Stimulated activated CD4-positive, alpha-beta T cell treated with anti-CD3 and anti-CD28 coated beads, Interleukin-15, amount 100 ng/mL, for 1 hour (primary cell): ENCODE data around the gene CCL23.
"Not testable (repeated sequence)": the region's sequence is repeated elsewhere in the genome, so short reads cannot be mapped to it uniquely, and the experiment has no call there.

Source experiments
- DNase-seq, 2 donors: peaks; one replicate each; pipeline ENCODE4 v3.0.0-alpha.2; 2020; ENCODE audit warnings: low read depth in 1 of 2, low spot score in 1 of 2

The CCL23 gene, protein sequence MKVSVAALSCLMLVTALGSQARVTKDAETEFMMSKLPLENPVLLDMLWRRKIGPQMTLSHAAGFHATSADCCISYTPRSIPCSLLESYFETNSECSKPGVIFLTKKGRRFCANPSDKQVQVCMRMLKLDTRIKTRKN

DNA sequence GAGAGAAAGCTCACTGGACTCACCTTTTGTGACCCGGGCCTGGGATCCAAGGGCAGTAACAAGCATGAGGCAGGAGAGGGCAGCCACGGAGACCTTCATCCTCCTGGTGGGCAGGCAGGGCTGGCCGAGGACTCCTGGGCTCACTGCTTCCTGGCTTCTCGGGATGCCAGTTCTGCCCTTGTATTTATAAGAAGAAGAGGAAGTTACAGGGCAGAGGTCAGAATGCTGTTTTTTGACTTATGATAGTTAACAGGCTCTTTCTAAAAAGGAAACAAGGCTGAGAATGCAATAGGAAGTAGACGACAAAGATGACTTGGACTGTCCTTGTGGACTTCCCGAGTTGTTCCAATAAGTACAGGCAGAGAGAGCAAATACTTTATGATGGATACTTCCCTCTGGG lies at the start of gene CCL23:
CCL23 (minus strand) TSS at position 174 of the 400 bp plus-strand sequence; CDS start at position 99, 75 bp downstream.
- DNase-seq = no peak

DNA sequence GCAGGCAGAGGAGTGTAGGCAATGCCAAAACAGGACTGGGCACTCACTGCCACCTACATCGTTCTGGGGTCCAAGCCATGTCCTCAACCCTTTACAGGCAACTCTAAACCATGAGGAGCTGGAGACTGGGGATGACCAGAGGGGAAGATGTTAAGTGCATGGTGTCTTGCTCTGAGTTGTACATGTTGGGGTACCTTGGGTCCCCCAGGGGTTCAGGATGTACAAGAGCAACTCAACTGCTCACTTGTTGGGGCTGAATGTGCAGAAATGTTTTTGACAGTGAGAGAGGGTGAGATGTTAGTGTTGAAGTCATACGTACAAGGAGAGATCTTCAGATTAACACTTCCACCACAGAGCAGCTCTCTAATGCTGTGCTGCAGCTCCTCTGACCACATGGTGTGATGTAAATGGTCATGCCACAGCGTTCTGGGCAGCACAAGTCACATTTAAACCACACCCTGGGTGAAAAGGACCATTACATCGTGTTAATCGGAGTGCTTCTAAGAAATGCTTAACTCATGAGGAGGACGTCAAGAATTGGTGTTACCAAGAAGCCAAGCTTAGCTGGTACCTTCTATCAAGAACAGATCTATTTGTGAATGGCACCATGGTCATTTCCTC lies 48.7 kb upstream of the CCL23 start:
- no peak for DNase-seq

DNA sequence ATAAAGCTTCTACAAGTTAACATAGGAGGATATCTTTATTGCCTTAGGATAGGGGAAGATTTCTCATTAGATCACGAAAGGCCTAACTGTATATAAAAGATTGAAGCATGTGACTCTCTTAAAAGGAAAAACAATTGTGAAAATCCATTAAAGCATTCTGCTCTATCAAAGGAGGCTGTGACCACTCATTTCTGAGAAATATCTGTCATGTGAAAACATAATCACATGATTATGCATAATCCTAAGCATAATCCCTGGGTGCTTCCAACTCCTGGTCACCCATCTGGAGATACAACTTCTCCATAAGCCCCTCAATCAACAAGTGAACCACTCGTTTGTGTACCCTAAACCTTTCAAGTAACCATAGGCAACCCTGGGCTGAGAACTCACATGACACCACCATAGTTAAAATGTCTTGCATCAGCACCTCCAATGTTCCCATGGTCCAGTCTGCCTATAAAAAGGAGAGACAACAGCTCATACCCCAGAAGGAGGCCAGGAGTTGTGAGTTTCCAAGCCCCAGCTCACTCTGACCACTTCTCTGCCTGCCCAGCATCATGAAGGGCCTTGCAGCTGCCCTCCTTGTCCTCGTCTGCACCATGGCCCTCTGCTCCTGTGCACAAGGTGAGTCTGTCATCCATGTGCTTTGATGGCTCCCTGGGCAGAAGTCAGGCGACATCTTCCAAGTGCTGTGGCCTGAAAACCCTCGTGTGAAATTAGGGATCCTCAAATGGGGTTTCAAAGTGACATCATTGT lies 46.2 kb upstream of the CCL23 start, which contains the start of gene CCL18:
CCL18 (plus strand) TSS at position 487 of the 756 bp plus-strand sequence; CDS start at position 558, 71 bp downstream.
- no peak for DNase-seq

DNA sequence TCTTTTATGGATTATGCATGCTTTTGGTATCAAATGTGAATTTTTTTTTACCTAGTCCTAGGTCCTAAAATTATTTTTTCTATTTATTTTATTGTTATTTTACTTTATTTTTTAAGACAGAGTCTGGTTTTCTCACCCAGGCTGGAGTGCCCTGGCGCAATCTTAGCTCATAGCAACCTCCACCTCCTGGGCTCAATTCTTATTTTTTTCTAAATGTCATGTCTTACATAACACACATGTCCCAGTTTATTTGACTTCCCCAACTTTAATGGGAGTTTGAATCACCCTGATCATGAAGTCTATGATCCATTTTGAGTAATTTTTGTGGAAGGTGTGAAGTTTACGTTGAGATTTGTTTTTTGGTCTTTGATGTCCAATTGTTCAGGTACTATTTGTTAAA lies 43.0 kb upstream of the CCL23 start:
- DNase-seq = no peak

DNA sequence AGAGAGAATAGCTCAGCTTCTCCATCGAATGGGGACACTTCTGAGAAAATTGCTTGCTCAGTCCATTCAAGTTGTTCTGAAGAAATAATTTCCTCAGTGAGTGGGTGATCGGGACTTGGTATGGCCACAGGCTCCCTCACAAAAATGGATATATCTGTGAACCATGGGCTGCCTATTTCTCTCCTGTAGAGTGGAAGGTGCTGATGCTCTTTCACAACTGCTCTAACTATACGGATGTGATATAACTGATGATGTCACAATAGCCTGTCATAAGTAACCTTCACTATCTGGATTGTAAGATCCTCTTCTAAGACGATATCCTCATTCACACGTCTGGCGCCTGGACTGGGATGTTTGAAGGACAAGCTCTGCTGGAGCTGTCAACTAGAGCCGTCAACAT lies 41.6 kb upstream of the CCL23 start:
- no peak for DNase-seq

DNA sequence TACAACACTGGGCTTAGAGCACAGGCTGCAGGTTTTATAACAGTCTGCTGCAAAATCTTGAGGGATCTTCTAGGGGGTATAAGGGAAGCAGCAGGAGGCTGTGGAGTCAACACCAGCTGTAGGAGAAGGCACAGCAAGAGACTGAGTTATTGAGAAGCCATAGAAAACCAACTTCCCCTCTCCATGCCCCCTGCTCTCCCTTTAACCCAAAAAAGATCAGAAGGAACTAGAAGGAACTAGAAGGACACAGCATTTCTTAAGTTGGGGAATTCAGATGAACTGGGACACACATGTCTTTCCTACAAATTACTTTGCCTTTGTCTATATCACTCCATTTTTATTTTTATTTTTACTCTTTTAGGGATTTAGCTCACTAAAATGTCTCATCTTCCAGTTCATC lies 40.1 kb upstream of the CCL23 start:
- no peak for DNase-seq

DNA sequence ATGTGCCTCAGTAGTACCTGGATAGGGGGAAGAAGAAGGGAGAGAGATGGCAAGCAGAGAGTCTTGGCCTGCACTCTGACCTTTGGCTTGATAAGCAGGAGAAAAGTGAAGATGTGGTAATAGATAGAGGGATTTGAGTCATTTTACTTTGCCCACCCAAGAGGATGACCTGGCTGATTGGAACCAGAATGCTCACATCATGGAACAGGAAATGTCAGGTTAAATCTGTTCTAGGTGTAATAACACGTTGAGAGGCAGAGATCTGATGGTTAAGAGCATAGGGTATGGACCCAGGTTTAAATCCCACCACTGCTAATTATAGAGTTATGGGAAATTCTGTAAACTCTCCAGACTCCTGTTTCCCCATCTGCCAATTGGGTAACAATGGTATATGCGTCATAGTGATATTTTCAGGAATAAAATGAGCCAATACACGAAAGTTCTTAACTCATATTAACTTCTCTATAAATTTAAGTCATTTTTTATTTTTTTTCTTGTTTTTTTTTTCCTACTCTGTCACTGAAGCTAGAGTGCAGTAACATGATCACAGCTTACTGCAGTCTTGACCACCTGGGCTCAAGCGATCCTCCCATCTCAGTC lies 38.2 kb upstream of the CCL23 start:
- no peak for DNase-seq

DNA sequence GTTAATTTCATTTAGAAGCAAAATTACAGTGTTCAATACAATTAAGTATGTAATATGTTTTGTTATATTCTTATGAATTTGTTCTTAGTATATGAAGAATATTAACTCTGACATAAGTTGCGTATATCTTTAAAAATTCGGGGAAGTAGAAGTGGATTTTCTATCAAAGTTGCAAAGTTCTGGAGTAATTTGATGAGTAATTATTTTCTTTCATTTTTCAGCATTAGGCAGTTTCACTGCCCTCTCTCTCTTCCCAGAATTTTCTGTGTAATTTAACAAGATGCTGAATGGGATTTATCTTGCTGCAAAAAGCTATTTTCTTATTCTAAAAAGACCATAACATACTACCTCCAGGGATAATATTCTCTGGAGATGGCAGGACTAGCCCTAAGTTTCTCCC lies 37.4 kb upstream of the CCL23 start:
- no peak for DNase-seq

DNA sequence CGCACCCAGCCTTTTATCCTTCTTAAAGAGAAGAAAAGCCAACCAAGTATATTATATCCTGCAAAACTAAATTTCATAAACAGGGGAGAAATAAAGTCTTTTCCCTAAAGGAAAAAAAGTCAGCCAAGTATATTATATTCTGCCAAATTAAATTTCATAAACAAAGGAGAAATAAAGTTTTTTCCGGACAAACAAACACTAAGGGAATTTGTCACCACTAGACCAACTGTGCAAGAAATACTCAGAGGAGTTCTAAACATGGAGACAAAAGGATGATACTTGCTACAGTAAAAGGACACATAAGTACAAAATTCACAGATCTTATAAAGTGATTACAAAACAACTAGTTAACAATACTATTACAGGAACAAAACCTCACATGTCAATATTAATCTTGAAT lies 31.9 kb upstream of the CCL23 start:
- no peak for DNase-seq

DNA sequence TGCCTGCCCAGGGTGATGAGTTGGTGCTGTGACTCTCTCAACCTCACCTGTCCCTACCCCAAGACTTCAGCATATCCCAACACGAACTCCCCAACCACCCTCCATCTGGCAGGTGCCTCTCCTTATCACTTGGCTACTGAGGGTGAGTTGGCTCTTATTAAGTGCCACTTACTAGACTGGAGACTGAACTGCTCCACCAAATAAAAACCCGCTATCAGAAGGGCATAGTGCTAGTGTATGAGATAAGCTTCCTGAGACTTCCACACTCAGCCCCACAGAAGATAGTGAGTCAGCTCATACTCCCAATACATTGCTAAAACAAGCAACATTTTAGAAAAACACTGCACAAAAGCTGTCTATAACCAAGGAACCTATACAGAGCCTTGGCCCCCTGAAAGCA lies 30.3 kb upstream of the CCL23 start:
- DNase-seq = no peak

DNA sequence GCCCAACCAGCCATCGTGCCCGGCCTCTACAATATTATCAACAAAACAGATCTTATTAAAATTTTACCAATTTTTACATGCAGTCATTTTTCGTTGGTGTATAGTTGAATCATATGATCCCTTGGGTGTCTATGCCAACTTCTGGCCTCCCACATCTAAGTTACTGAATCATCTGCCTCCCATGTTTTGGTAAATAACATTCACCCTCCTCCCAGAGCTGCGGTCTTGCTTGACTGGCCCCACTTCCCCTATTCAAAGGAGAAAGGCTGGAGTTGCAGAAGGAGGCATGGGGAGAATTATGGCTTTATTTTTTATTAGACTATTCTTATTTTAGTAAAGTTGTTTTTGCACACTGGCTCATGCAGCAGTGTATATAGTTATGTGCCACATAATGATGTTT lies 18.5 kb upstream of the CCL23 start:
- no peak for DNase-seq

DNA sequence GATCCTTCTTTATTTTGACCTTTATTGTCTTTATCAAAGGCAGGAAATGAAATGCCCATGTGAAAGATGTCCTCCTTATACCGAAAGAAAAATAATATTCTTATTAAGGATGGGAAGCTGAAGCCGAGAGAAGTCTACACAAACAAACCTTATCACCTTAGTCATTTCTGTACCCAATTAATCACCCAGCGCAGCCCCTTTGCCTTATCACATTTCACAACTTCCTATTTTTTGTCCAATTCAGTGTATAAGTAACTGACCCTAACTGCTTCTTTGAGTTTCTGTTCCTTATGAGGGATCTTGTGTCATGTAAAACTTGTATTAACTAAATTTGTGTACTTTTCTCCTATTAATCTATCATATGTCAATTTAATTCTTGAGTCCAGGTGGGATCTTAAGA lies 16.4 kb upstream of the CCL23 start:
- DNase-seq = no peak

DNA sequence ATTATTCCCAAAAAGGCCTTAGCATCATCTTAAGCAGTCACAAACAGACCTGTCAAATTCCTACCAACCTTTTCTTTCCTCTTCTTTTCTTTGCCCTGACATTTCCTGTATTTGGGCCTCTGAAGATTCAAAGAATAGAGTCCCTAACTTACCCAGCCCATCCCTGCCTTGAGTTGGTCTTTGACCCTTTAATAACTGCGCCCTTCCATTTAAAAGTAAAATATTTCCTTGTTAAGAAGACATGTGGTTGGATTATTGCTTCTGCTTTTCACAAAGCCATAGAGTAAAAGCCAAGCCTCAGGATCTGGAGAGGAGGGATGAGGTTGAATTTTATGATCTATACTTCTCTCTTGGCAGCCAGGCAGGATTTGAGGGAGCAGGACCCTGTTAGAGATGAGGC lies 13.2 kb upstream of the CCL23 start:
- DNase-seq = no peak

DNA sequence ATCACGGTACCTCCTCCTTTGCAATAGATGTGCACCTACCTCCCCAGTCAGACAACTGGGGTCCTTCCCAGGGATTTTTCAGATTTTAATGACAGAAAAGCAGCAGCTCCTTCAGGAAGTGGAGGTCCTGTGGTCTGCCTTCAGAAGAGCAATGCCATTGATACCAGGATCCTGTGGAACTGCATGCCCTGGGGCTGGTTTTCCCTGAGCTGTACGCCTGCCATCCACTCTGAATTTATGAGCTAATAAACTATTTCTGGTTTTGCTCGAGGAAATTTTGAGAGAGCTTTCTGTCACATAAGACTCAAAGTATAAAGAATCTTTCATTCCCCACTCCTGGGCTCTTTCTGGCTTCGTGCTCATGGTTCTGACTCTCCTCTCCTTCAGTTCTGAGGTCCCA lies 10.0 kb upstream of the CCL23 start:
- DNase-seq = no peak

DNA sequence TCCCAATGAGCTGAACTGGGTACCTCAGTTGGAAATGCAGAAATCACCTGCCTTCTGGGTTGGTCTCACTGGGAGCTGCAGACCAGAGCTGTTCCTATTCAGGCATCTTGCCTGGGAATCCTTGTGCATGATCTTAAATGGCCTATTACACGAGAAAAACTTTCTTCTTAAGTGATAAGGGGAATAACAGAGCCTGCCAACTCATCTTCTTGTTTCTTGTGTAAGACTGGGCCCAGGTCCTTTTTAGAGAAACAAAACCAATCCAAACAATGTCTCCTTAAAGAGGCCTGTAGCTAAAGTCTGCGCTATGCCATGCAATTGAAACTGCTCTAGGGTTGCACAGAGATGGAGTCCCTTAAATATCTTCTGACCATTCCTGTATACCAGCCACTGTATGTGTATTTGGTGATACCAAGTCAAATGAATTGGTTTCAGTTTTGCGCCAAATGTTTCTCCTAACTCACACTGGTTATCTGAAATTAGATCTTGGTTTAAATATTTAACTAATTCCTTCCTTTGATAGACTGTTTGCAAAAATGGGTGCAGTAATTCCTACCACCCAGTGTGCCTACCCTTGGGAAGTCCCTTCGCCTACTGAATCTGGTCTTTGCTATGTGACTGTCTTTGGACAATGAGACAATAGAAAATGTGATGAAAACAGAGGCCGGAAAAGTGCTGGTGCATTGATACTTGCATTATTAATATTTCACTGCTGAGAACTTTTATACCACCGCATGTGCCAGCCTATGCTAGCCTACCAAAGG lies 6.5 kb upstream of the CCL23 start:
- no peak for DNase-seq

DNA sequence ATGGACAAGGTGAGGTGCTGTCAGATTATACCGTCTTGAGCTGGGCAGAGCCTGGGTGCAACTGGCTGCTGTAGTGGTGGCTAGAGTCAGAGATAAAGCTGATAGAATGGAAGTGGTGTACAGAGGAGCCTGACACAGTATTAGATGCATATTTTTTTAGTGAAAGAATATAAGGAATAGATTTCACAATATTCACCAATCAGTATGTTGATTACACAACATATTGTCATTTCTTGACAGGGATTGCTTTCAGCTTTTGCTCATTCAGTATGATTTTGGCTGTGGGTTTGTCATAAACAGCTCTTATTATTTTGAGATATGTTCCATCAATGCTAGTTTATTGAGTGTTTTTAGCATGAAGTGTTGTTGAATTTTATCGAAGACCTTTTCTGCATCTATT lies 1.7 kb upstream of the CCL23 start:
- DNase-seq = no peak

DNA sequence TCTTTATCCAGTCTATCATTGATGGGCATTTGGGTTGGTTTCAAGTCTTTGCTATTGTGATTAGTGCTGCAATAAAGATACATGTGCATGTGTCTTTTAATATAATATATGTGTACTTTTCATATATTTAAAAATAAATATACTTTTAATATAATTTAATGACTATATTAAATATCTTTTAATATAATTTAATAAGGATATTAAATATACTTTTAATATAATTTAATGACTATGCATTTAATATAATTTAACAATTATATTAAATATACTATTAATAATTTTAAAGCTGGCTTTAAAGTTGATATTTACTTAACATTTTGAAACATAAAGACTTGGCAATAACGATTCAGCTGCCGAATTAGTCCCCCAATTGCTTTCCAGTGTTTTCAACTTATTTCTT lies 1.2 kb downstream of the CCL23 start:
- no peak for DNase-seq

DNA sequence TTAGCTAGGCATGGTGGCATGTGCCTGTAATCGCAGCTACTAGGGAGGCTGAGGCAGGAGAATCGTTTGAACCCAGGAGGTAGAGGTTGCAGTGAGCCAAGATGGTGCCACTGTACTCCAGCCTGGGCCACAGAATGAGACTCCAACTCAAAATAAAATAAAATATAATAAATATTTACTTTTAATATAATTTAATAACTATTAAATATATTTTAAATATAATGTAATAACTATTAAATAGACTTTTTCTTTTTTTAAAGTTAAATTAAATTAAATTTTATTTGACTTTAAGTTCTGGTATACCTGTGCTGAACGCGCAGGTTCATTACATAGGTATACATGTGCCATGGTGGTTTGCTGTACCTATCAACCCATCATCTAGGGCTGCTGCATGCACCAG lies 1.9 kb downstream of the CCL23 start:
- DNase-seq = not testable (repeated sequence)

DNA sequence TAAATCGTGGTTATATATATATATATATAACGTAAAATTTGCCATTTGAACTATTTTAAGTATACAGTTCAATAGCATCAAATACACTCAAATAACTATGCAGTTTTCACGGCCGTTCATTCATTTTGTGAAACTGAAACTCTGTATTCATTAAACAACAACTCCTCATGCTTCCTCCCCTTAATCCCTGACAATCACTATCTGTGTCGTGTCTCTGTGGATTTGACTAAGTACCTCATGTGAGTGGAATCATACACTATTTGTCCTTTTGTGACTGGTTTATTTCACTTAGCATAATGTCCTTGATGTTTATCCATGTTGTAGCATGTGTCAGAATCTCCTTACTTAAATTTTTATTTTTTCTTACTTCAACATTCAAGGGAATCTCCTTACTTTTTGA lies 2.8 kb downstream of the CCL23 start:
- DNase-seq = no peak

DNA sequence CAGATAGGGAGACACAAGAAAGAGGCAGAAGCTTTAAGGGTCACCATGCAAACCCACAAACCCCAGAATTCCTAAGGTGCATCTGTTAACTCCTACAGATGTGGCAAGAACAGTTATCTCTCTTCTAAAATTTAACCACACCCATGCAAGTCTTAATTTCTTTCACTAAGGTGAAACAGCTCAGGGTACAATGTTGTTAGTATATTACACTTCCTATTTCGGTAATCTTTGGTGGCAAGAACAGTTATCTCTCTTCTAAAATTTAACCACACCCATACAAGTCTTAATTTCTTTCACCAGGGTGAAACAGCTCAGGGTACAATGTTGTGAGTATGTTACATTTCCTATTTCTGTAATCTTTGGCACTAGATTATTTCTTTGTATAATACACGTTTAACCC lies 6.6 kb downstream of the CCL23 start:
- DNase-seq = no peak

DNA sequence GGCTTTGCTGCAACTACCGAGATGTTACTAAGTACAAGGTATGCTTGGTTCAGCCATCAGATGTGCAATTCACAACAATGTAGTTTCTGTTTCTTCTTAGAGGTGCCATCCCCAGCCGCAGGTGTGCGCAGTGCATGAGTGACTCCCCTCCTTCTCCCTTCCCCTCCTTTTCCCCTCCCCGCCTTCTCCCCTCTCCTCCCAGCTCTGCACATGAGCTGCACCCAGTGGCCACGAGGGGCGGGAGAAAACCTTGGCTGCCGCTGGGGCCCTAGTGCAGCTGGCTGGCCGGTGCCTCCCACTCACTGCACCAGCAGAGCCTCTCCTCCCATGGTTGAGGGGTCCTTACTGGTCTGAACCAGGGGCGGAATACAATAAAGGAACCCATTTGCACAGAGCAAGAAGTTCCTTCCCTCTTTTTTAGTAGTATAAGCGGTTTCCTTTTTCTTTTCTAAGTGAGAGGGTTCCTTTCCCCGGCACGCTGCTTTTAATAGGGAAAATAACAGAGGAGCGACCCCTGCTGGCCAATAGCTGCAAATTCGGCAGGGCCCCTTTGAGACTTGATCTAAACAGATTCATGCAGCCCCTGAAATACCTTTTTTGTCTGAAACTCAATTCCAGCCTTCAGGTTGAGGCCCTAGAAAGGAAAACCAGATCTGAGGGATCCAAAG lies 8.6 kb downstream of the CCL23 start:
- DNase-seq = no peak
